Activated CD8-positive, alpha-beta memory T cell treated with anti-CD3 and anti-CD28 coated beads for 1 hour (primary cell): ENCODE measurements around the gene GPR176.

Experiments used
- DNase-seq, 2 donors: peaks; one replicate each; pipeline ENCODE4 v3.0.0-alpha.2; 2020; ENCODE audit warnings: low read depth in 1 of 2; ENCODE audit errors: extremely low read depth in 1 of 2

Gene GPR176, protein sequence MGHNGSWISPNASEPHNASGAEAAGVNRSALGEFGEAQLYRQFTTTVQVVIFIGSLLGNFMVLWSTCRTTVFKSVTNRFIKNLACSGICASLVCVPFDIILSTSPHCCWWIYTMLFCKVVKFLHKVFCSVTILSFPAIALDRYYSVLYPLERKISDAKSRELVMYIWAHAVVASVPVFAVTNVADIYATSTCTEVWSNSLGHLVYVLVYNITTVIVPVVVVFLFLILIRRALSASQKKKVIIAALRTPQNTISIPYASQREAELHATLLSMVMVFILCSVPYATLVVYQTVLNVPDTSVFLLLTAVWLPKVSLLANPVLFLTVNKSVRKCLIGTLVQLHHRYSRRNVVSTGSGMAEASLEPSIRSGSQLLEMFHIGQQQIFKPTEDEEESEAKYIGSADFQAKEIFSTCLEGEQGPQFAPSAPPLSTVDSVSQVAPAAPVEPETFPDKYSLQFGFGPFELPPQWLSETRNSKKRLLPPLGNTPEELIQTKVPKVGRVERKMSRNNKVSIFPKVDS

DNA sequence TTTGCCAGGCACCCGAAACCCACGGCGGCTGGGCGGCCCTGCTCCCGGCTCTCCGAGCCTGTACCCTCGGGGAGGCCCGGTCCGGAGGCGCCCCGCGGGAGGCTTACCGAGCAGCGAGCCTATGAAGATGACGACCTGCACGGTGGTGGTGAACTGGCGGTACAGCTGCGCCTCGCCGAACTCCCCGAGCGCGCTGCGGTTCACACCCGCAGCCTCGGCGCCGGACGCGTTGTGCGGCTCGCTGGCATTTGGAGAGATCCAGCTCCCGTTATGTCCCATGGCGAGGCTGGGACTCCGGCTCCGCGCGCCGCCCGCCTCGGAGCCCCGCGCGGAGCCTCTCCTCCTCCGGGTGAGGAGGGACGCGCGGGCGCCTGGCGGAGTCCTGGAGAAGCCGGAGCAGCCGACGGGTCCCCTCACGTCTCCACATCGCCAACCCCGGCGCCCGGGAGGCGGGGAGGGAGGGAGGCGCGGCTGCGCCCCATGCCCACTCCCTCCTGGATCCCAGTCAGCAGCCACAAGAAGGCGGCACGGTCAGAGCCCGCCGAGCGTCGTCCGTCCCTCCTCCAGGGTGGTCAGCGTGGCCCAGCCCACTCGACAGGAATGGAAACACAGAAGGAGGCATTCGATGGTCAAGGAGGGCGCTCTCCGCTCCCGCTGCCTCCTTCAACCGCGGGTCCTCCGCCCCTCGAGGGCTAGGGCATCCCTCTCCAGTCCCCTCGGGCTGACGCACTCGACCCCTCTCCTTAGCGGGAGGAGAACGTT is at the start of gene GPR176:
Gene GPR176, minus strand, starts transcription at position 519 of the 762 bp plus-strand sequence. Its CDS starts 240 bp downstream, at position 279.
- DNase-seq = no peak

GRCh38 chr15:39969002-39969394 is 48.9 kb upstream of the GPR176 start:
- no peak for DNase-seq

GRCh38 chr15:39968273-39969001 is 48.4 kb upstream of the GPR176 start:
- DNase-seq = no peak

DNA sequence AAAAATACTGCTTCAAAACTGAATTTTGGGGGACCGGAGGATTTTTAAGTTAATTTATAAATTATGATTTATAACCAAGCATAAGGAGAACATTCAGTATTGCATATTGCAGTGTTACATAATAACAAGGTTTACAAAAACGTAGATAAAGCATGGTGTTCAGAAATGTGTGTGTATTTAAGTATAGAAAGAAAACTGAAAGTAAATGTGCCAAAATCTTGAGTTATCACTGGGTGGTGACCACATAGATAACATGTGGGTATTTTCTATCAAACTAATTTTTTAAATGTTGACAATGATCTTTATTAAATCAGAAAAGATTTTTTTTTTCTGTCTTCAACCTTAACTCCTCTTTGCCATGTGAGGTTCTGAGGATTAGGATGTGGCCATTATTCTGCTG is 46.5 kb upstream of the GPR176 start:
- DNase-seq = no peak

GRCh38 chr15:39963786-39964185 is 43.7 kb upstream of the GPR176 start:
- no peak for DNase-seq

GRCh38 chr15:39961051-39961450 is 41.0 kb upstream of the GPR176 start:
- no peak for DNase-seq

DNA sequence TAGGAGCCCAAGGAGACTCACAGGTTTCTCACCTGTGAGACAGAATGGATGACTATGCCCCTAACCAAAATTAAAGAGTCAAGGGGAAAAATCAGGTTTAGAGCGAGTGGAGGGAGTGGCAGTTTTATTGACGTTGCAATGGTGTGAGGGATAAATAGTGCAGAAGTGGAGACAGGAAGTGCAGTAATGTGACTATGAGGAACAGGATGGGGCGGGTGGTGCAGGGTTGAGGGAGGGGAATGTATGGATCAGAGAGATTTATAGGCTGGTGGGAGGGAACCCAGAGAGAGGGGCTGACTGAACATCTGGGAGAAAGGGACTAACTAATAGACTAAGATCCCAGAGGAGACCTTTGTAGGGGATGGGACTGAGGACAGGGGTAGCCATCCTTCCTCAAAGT is 40.3 kb upstream of the GPR176 start:
- DNase-seq = no peak

- no peak for DNase-seq
Observed at GRCh38 chr15:39959411-39959810, 39.3 kb upstream of the GPR176 start.

- no peak for DNase-seq
Observed at GRCh38 chr15:39957481-39957880, 37.4 kb upstream of the GPR176 start.

- no peak for DNase-seq
Observed at GRCh38 chr15:39953521-39953920, 33.5 kb upstream of the GPR176 start.

- DNase-seq = no peak
Observed at GRCh38 chr15:39951561-39951960, 31.5 kb upstream of the GPR176 start.

- DNase-seq = no peak
Observed at GRCh38 chr15:39948817-39949216, 28.8 kb upstream of the GPR176 start.

- no peak for DNase-seq
Observed at GRCh38 chr15:39947401-39948197, 27.5 kb upstream of the GPR176 start.

DNA sequence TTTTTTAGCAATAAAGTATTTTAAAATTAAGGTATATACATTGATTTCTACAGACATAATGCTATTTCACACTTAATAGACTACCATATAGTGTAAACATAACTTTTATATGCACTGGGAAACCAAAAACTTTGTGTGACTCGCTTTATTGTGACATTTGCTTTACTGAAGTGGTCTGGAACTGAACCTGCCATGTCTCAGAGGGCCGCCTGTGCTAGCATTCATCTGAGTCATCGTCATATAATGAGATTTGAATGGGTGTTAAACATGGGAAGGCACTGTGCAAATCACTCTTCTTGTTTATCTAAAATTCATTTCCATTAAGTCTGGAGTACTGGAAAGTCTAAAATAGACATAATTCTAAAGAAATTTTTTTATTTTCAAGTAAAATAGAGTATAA is 26.8 kb upstream of the GPR176 start:
- DNase-seq = no peak

DNA sequence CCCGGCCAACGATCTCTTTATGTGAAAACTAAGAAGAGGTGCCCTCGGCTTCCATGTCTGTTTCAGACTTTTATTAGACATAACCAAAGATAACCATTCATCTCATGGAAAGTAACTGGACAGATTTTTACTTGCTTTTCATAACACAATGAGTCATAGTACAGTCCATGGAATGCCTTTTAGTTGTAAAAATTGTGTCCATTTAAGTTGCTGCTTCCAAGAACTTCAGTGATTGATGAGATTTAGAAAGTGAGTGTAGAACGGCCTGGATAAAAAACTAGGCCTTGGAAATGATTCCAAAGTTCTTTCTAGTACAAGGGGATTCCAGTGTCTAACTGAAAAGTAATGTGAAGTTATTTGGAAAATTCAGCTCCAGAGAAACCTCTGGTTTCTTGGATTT is 24.7 kb upstream of the GPR176 start:
- DNase-seq = no peak

DNA sequence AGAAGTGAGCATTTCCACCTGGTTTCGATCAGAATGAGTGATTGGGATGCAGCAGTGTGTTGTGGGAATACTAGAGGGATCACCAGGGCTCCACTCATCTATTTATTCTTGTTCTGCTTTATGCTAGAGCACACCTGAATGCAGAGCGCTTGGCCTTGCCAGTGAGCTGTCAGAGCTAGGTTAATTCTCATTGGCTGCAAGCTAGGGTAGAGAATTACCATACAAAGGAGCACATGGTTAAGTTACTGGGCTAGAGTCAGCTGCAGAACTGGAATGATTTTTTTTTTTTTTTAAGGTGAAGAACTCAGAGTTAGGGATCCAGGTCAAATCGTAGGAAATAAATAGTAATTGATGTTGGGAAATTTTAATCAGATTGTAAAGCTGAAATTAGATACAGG is 22.7 kb upstream of the GPR176 start:
- DNase-seq = no peak

DNA sequence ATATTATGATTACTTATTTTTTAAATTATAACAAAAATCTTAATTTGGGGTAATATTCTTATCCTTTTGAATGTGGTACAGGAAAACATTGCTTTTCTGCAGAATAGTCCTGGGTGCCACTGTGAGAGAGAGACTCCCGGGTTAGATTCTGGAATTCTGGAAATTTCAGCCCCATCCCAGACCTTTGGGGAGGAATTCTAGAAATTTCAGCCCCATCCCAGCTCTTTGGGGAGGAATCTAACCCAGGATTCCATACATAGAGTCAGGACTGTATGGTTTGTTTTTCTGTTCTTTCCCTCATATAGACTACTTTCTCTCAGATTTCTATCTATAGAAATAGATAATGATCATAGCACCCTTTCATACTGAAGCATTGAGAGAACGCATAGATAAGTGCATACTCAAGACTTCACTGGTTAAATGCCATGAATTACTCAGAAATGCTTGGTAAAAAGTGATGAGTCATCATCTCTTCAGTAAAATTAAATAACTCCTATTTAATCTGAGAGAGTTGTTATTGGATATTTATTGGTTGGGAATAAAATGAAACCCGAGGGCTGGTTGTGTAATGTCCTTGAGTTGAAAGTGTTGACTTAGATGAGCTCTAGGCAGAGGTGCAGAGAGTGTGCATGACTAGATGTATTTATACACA is 22.2 kb upstream of the GPR176 start:
- no peak for DNase-seq

DNA sequence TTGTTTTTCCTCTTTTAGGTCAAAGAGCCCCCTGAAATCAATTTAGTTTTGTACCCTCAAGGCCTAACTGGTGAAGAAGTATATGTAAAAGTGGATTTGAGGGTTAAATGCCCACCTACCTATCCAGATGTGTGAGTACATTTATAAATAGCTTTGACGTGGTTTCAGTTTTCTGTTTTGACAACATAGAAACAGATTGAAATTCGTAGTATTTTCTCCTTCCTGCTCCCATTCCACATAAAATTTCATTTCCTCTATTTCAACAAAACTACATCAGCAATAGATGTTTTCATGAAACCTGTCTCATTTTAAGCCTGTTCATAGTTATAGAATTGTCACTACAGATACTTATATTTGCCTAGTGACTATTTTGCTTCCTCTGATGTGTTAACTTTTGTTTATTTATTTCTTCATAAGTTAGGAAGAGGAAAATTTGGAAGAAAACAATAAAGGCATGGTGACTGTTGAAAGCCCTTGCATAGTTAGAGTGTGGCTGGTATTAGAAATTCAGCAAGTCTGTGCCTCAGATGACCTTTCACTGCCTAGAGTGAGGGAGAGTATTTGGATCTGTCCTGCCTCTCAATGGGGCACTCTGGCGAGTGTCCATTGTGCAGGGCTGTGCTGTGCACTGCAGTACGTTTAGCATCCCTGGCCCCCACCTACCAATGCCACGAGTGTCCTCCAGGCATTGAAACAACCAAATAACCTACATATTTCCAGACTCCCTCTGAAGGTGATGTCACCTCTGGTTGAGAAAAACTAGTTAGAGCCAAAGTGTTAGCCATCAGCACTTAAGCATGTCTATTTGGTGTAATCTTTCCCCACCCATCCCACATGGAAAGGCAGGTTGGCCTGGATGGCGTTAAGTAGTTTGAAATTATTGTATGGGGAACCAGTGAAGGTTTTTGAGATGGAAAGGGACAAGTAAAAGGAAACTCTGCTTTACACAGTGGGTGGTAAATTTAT is 19.7 kb upstream of the GPR176 start:
- DNase-seq = no peak

DNA sequence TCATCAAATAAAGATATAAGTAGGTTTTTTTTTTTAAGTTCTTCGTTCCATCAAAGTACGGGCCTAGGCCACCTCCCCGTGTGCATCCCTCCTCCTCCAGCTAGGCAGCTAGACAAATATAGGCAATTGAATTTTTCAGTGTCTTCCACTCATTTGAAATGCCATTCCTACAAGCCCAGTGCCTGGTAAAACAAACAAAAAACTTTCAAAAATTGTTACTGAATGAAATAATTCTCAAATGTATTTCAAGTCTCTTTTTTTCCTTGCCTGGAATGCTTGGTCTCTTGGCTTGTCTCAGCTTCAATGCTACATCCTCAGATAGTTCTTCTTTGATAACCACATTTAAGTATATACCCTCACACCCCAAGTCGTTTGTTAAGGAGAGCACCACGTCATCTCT is 17.6 kb upstream of the GPR176 start:
- DNase-seq = no peak
